Activated T-cell treated with anti-CD3 and anti-CD28 coated beads, Interleukin-2, amount 50 U/mL, for 4 hours (primary cell): ENCODE measurements around the gene AGPAT4. TPM values are rescaled to one million over a fixed set of nuclear protein-coding genes. Genes with fewer than 3 reads are reported as not detected.
"Not testable (repeated sequence)": the region's sequence is repeated elsewhere in the genome, so short reads cannot be mapped to it uniquely, and the experiment has no call there.

Experiments used
- ATAC-seq, 2 donors: fragments of 200-7000 bp; cut with Tn5 transposase; one replicate each; pipeline ENCODE4 v1.10.0; 2021
- DNase-seq: peaks from one replicate; pipeline ENCODE4 v3.0.0-alpha.2; 2020
- H3K27me3 Mint-ChIP-seq: one replicate; pipeline ENCODE4 v1.8.0; 2021; ENCODE audit warnings: low read depth, mixed read lengths
- H3K36me3 Mint-ChIP-seq: one replicate; pipeline ENCODE4 v1.8.0; 2022; ENCODE audit warnings: mixed read lengths; ENCODE audit not compliant: insufficient read depth
- H3K4me1 Mint-ChIP-seq: one replicate; pipeline ENCODE4 v1.8.0; 2021; ENCODE audit warnings: low read depth, mixed read lengths
- H3K4me3 Mint-ChIP-seq: one replicate; pipeline ENCODE4 v1.8.0; 2021; ENCODE audit warnings: mild to moderate bottlenecking, moderate library complexity, mixed read lengths
- H3K9me3 Mint-ChIP-seq: one replicate; pipeline ENCODE4 v1.8.0; 2021; ENCODE audit warnings: mixed read lengths
- total RNA-seq, 3 donors: library from RNA; stranded (reverse); gene quantifications; one replicate each; pipeline ENCODE4 v1.2.1, GENCODE V29; 2021

Gene AGPAT4
- total RNA-seq, 3 donors from 2014 or later: 1.5 to 2.0 (median 2.0) TPM

DNA sequence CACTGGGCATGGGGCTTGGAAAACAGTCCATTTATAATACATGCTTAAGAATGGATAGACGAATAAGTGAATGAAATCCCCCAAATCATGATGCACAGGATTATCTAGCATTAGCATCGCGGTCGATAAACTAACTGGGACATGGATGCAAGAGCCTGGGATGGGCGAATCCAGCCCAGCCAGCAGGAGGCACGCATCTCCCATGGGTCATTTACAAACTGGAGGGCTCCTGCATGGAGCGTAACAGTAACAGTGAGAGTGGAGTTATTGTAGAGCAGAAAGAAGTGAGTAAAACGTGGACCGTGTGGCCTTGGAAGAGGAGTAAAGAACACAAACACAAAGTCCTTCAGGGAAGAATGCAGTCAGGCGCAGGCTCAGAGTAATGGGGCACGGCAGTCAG lies 136.5 kb downstream of the AGPAT4 start:
- Mint-ChIP-seq H3K36me3 (peaks cover 4% of the 10 kb centered on the region), H3K4me3 (no peak overlapping the region), H3K9me3 (no peaks in the 10 kb centered on the region), H3K4me1 (no peaks in the 10 kb centered on the region), H3K27me3 (no peaks in the 10 kb centered on the region)
- no peak for ATAC-seq
- DNase-seq: no peak

DNA sequence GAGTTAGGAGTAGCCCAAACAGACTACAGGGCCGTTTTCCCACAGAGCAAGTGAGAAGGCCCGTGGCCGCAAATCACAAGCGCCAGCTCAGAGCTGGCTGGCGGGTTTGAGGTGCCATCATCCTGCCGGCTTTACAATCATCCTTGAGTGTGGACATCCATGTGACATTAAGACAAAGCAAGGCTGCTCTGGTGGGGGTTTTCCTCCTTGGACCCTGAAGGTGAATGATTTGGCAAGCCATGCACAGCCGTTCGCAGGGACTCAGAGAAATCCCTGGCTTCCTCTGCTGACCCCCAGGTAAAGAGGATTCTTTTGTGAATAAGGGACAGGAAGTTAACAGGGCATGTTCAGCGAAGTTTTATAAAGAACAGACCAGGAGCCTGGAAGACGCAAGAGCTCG lies 137.2 kb downstream of the AGPAT4 start:
- Mint-ChIP-seq H3K27me3 (no peaks in the 10 kb centered on the region), H3K9me3 (no peaks in the 10 kb centered on the region), H3K36me3 (peaks cover 4% of the 10 kb centered on the region), H3K4me3 (no peak overlapping the region), H3K4me1 (no peaks in the 10 kb centered on the region)
- DNase-seq: no peak
- no peak for ATAC-seq

DNA sequence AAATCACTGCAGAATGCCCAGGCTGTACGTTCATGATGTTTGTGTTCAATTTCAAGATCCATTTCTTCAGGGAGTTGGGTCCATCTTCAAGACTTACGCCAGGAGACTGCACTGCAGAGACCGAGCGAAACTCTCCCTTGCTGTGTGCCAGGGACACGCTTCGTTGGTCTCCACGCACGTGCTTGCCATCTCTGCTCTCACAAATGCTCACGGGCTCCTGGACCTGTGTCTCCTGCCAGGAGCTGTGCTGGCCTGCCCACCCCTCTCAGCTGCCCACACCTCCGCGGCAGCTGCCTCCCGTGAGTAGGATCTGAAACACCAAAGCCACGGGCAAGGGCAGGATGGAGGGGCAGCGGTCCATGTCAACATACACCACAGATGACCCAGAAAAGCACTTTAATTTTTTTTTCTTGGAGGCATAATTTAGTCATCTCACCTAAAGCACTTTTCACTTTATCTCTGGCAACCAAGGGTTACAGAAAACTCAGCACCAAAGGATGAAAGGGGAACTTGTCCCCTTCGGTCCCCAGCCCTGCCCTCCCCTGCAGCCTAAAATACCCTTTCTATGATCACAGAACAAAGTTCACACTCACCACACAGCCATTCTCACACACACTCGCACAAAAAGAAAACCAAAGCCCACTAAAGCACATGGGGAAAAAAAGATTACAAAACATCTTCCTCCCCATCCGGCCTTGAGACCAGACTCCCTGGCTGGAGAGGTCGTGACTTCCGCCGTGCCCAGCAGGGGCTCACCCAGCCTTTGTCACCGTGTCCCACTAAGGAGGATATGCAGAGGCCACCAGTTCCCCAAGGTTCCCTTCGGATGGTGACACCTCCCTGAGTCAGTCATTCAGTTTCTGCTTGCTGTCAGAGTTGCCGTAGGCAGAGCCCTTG lies 137.9 kb downstream of the AGPAT4 start:
- DNase-seq: no peak
- no peaks in the 10 kb centered on the region for H3K9me3 Mint-ChIP-seq
- H3K4me3 Mint-ChIP-seq: no peak overlapping the region
- no peaks in the 10 kb centered on the region for H3K27me3 Mint-ChIP-seq
- ATAC-seq: no peak
- H3K4me1 Mint-ChIP-seq: no peaks in the 10 kb centered on the region
- H3K36me3 Mint-ChIP-seq: peaks cover 4% of the 10 kb centered on the region

DNA sequence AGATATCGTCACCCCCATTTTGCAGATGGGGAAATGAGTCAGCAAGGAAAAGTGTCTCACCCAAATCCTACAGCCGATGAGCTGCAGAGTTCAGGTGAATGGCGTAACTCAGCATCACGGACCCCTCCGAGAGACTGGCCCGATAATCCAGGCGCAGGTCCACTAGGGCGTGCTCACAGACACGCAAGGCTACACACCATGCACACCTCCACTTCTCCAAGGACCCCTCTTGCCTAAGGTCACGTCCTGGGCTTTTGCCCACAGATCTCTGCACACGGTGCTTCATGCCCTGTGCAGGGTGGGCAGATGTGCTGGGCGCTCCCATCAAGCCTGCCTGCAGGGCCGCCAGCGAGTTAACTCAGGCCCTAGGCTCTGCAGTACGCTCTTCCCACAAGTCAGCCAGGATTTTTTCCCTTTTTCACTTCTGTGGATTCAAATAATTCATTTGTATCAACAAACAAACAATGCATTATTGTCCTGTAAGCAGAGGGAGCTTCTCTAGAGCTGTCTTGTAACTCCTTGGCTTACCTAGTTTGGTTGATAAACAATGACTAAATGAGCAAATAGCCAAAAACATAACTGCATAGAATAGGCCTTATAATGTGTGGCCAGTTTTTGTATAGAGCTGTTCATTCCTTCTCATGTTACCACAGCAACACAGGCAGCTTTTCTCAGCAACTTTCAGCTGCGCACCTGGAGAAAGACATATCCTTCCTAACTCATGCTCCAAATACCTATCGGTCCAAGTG lies 139.1 kb downstream of the AGPAT4 start:
- no peak for DNase-seq
- Mint-ChIP-seq H3K9me3 (no peaks in the 10 kb centered on the region), H3K4me1 (no peaks in the 10 kb centered on the region), H3K27me3 (no peaks in the 10 kb centered on the region), H3K36me3 (peaks cover 10% of the 10 kb centered on the region), H3K4me3 (no peak overlapping the region)
- no peak for ATAC-seq

DNA sequence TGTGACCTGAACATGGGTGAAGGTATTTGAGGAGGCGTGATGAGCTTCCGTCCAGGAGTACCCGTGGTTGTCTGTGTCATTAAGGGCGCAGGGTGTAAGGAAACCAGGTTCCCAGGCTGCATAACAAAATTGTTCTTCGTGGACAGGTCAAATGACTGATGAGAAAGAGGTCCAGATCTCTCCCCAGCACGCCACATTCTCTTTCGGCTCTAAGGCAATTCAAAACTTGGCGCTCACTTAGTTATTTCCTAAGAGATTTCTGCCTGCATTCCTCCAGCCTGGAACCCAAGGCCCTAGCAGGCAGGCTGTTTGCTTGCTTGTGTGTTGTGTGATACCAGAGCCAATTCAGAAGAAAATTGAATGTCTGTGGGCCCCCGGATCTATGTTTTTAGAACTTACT lies 139.9 kb downstream of the AGPAT4 start:
- Mint-ChIP-seq H3K4me3 (no peak overlapping the region), H3K9me3 (no peaks in the 10 kb centered on the region), H3K36me3 (peaks cover 14% of the 10 kb centered on the region), H3K4me1 (peaks cover 4% of the 10 kb centered on the region), H3K27me3 (no peaks in the 10 kb centered on the region)
- no peak for DNase-seq
- no peak for ATAC-seq

DNA sequence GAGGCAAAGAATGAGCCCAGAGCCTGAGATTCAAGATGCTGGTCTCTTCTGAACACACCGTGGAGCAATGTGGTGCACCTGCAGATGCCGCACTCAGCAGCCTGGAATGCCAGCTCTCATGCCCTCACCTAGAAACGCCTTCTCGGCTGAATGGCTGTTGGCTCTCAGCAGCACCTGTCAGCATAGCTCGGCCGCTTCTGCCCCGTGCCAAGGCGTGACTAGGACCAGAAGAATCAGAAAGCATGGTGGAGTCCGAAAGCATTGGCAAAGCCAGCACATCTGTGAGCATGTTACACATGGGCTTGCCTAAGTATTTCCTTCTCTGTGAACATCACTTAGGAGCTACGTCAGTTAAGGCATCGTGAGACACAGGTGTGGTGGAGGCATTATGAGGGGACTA lies 141.5 kb downstream of the AGPAT4 start:
- H3K27me3 Mint-ChIP-seq: no peaks in the 10 kb centered on the region
- peaks cover 15% of the 10 kb centered on the region for H3K4me1 Mint-ChIP-seq
- peaks cover under 1% of the 10 kb centered on the region for H3K9me3 Mint-ChIP-seq
- peaks cover 20% of the 10 kb centered on the region for H3K36me3 Mint-ChIP-seq
- ATAC-seq (no peak), DNase-seq (no peak)
- H3K4me3 Mint-ChIP-seq: no peak overlapping the region

DNA sequence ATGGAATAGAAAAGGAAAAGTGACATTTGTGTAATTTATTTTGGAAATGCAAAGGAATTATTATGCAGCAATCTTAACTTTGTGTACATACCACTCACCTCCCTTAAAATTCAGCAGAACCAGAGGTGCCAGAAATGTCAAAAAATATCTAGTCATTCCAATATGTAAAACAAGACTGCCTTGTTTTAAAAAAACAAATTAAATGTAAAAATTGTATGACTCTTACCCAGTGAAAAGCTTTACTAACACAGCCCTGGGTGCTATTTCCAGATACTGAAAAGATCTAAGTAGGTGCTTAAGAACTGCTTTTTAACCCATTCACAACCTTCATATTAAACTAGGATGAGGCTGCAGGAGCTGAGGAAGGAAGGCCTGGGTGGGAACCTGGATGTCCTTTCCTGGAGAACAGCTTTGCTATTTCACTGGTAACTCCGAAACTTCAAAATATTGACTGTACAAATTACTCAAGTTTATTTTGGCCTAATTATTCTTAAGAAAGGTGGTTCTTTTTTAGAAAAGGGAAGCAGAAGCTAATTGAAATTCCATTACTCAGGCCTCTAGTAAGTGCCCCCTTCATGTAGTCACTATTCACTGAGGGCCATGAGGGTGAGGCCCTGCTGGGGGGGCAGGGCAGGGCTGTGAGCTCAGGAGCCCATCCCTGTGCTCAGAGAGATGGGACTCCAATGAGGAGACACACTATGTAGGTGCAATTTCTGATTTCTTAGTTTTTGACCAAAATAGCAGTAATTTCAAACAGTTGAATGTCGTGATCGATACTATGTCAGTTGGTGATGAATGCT lies 142.7 kb downstream of the AGPAT4 start:
- no peak for ATAC-seq
- H3K27me3 Mint-ChIP-seq: no peaks in the 10 kb centered on the region
- peaks cover 17% of the 10 kb centered on the region for H3K4me1 Mint-ChIP-seq
- no peak overlapping the region for H3K4me3 Mint-ChIP-seq
- DNase-seq: no peak
- peaks cover 3% of the 10 kb centered on the region for H3K9me3 Mint-ChIP-seq
- peaks cover 30% of the 10 kb centered on the region for H3K36me3 Mint-ChIP-seq

DNA sequence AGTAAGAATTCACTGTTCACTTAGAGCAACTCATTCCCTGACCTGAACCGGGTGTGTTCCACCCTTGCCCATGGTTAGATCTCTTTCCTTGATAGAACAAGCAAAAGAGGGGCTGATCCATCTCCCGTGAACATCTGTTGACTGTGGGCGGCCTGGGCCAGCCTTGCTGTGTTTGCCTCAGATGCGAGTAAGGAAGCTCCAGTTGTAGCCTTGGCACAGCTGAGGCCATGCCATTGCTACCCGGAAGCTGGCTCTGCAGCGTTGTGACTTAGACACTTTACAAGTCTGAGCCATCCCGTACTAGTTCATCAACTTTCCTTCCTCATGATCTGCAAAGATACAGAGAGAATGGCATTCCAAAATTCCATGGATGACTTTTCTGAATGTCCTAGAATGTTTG lies 143.3 kb downstream of the AGPAT4 start:
- Mint-ChIP-seq H3K4me1 (peaks cover 17% of the 10 kb centered on the region), H3K9me3 (peaks cover 4% of the 10 kb centered on the region), H3K27me3 (no peaks in the 10 kb centered on the region), H3K36me3 (peaks cover 35% of the 10 kb centered on the region), H3K4me3 (no peak overlapping the region)
- ATAC-seq (no peak), DNase-seq (no peak)

DNA sequence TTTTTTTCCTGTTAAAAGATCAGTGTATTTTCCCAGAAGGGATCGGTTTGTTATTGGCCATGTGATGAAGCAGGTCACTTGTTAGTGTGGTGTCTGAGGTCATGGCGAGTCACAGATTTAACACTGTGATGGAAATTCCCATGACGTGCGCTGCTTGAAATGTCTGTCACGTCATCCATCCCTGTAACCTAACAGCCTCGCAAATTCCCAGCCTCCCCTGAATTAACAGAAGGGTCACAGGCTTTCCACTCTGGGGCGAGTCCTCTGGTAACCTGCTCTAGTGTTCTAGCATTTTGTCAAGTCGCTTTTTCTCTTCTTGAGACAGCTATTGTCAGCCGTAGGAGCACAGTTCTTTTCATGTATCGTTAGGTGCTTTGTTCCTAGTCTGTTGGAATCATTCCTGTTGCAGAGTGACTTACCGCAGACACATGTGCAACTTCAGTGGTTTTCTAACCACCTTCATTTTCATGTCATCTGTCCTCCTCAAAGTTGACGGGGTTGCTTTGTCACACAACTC lies 145.1 kb downstream of the AGPAT4 start:
- peaks cover 49% of the 10 kb centered on the region for H3K36me3 Mint-ChIP-seq
- peaks cover 21% of the 10 kb centered on the region for H3K9me3 Mint-ChIP-seq

DNA sequence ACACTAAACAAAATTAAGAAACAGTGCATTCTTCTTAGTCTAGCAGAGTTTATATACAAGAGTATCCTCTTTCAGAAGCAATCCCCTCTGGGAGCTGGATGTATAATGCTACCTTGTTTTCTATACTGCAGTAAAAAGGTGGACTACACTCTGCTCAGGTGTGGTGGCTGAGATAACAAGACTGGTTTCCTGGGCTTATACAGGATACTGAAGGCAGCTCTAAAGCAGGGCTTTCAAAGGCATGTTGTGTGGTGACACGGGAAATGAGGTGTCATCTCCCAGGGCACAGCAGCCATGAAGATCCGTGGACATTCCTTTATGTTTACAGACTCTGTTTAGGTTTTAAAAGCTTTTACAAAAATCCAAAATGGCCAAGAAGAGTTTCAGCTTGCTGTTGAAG lies 145.6 kb downstream of the AGPAT4 start:
- DNase-seq: no peak
- H3K27me3 Mint-ChIP-seq: no peaks in the 10 kb centered on the region
- H3K4me3 Mint-ChIP-seq: no peak overlapping the region
- H3K4me1 Mint-ChIP-seq: peaks cover 17% of the 10 kb centered on the region
- H3K9me3 Mint-ChIP-seq: peaks cover 26% of the 10 kb centered on the region
- ATAC-seq: peak; percentile 34 to 44
- H3K36me3 Mint-ChIP-seq: peaks cover 54% of the 10 kb centered on the region

More for the DNA sequence above, 145.1 kb downstream of the AGPAT4 start:
- peaks cover 17% of the 10 kb centered on the region for H3K4me1 Mint-ChIP-seq
- H3K27me3 Mint-ChIP-seq: no peaks in the 10 kb centered on the region
- H3K4me3 Mint-ChIP-seq: no peak overlapping the region
- ATAC-seq (peak; percentile 73 to 81), DNase-seq (peak; percentile 27)

DNA sequence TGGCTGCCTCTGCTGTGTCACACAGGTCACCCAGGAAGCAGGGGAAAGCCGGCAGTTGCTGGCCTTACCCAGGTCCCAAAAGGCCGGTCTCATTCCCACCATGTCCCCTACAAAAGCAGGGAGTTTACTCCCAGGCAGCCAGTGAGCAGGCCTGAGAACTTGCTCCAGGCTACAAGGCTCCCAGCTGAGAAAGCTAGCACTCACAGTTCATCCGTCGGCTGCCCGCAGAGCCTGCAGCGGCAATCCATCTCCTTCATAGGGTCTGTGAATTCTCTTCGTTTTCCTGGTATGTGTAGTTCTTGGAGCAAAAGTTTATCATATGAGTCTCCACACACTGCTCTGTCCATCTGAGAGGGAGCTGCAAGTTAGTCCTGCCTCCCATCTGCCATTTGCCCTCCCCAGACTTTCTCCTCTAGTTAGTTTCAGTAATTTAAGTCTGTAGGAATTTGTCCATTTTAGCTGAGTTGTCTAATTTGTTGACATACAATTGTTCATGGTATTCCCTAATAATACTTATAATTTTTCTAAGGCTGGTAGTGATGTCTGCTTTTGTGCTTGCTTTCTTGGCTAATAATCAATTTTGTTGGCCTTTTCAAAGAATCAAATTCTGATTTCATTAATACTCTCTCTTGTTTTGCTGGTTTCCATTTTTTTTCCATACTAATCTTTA lies 146.7 kb downstream of the AGPAT4 start:
- Mint-ChIP-seq H3K27me3 (no peaks in the 10 kb centered on the region), H3K4me1 (peaks cover 17% of the 10 kb centered on the region), H3K36me3 (peaks cover 63% of the 10 kb centered on the region), H3K4me3 (no peak overlapping the region), H3K9me3 (peaks cover 34% of the 10 kb centered on the region)
- ATAC-seq (no peak), DNase-seq (no peak)

DNA sequence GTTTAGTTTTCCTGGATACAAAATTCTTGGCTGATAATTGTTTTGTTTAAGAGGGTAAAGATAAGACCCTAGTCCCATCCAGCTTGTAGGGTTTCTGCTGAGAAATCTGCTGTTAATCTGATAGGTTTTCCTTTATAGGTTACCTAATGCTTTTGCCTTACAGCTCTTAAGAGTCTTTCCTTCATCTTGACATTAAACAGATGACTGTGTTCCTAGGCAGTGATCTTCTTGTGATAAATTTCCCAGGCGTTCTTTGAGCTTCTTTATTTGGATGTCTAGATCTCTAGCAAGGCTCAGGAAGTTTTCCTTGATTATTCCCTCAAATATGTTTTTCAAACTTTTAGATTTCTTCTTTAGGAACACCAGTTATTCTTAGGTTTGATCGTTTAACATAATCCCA lies 148.3 kb downstream of the AGPAT4 start:
- DNase-seq: no peak
- peaks cover 17% of the 10 kb centered on the region for H3K4me1 Mint-ChIP-seq
- H3K4me3 Mint-ChIP-seq: no peak overlapping the region
- no peak for ATAC-seq
- peaks cover 45% of the 10 kb centered on the region for H3K9me3 Mint-ChIP-seq
- H3K36me3 Mint-ChIP-seq: peaks cover 78% of the 10 kb centered on the region
- no peaks in the 10 kb centered on the region for H3K27me3 Mint-ChIP-seq

DNA sequence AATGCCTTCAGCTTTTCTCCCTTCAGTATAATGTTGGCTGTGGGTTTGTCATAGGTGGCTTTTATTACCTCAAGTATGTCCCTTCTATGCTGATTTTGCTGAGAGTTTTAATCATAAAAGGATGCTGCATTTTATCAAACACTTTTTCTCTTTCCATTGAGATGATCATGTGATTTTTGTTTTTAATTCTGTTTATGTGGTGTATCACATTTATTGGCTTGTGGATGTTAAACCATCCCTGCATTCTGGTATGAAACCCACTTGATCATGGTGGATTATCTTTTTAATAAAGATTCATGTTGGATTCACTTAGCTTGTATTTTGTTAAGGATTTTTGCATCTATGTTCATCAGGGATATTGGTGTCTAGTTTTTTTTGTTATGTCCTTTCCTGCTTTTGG lies 150.5 kb downstream of the AGPAT4 start:
- ATAC-seq, H3K4me3 Mint-ChIP-seq, DNase-seq, H3K4me1 Mint-ChIP-seq, H3K27me3 Mint-ChIP-seq: not testable (repeated sequence)
- Mint-ChIP-seq H3K36me3 (peaks cover 86% of the 10 kb centered on the region), H3K9me3 (peaks cover 52% of the 10 kb centered on the region)

DNA sequence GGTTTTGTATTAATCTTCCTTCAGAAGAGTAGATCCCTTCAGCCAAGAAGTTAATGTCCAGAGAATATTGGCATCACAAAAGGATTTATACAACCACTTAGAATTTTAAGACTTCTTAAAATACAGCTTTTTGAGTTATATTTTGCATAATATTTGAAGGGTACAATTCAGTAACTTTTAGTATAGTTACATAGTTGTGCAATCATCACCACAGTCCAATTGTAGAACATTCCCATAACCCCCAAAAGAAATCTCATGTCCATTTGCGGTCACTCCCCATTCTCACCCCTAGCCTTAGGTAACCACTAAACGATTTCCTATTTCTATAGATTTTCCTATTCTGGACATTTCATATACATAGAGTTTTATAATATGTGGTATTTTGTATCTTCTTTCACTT lies 155.9 kb downstream of the AGPAT4 start:
- no peak overlapping the region for H3K4me3 Mint-ChIP-seq
- H3K27me3 Mint-ChIP-seq: no peaks in the 10 kb centered on the region
- no peak for DNase-seq
- peaks cover 83% of the 10 kb centered on the region for H3K36me3 Mint-ChIP-seq
- peaks cover 25% of the 10 kb centered on the region for H3K9me3 Mint-ChIP-seq
- ATAC-seq: no peak
- H3K4me1 Mint-ChIP-seq: peaks cover 5% of the 10 kb centered on the region
